ENCODE data around the gene CUL9.

The CUL9 gene

GRCh38 chr6:43173591-43174262 lies 8.3 kb upstream of the CUL9 start:
- peak; percentile 35 for DNase-seq

GRCh38 chr6:43174263-43175112 lies 7.5 kb upstream of the CUL9 start:
- peak; percentile 98 for DNase-seq

GRCh38 chr6:43175676-43176422 lies 6.1 kb upstream of the CUL9 start:
- no peak for DNase-seq

- no peak for DNase-seq
These were observed 5.6 kb upstream of the CUL9 start for GRCh38 chr6:43176423-43176786.

- no peak for DNase-seq
These were observed 3.8 kb upstream of the CUL9 start for GRCh38 chr6:43178150-43178549.

GRCh38 chr6:43178951-43179830 lies 2.8 kb upstream of the CUL9 start:
- DNase-seq = no peak

- no peak for DNase-seq
These were observed 1.9 kb upstream of the CUL9 start for GRCh38 chr6:43180058-43180457.

- DNase-seq = no peak
These were observed 1.0 kb upstream of the CUL9 start for GRCh38 chr6:43180985-43181384.

GRCh38 chr6:43181621-43181941 lies 415 bp upstream of the CUL9 start:
- no peak for DNase-seq

GRCh38 chr6:43183441-43183840 lies 1.4 kb downstream of the CUL9 start:
- no peak for DNase-seq

- no peak for DNase-seq
These were observed 2.4 kb downstream of the CUL9 start for GRCh38 chr6:43184268-43184985.

GRCh38 chr6:43185391-43185985 lies 3.5 kb downstream of the CUL9 start:
- peak; percentile 45 for DNase-seq

- DNase-seq = no peak
These were observed 4.0 kb downstream of the CUL9 start for GRCh38 chr6:43186019-43186418.

- DNase-seq = no peak
These were observed 4.7 kb downstream of the CUL9 start for GRCh38 chr6:43186706-43187105.

GRCh38 chr6:43187821-43188220 lies 5.8 kb downstream of the CUL9 start:
- no peak for DNase-seq

- no peak for DNase-seq
These were observed 6.4 kb downstream of the CUL9 start for GRCh38 chr6:43188426-43188825.

- DNase-seq = no peak
These were observed 7.8 kb downstream of the CUL9 start for GRCh38 chr6:43189776-43190304.

- DNase-seq = no peak
These were observed 10.9 kb downstream of the CUL9 start for GRCh38 chr6:43192911-43193310.

- DNase-seq = no peak
These were observed 11.9 kb downstream of the CUL9 start for GRCh38 chr6:43193929-43194328.

GRCh38 chr6:43196337-43196736 lies 14.3 kb downstream of the CUL9 start:
- DNase-seq = no peak

GRCh38 chr6:43199912-43200311 lies 17.9 kb downstream of the CUL9 start:
- DNase-seq = no peak

GRCh38 chr6:43200541-43200940 lies 18.5 kb downstream of the CUL9 start:
- DNase-seq = no peak
